Muscle of leg (tissue), 11 donors: Measurements from ENCODE around the gene PRRC2B. TPM values are rescaled to one million over a fixed set of nuclear protein-coding genes. Genes with fewer than 3 reads are reported as not detected.
"Not testable (repeated sequence)": the region's sequence is repeated elsewhere in the genome, so short reads cannot be mapped to it uniquely, and the experiment has no call there.

ENCODE experiments used
- DNase-seq: peaks from one replicate; pipeline ENCODE4 v3.0.0; 2013
- H3K27ac ChIP-seq: one replicate; pipeline ENCODE4 v1.5.1; 2013; ENCODE audit warnings: mild to moderate bottlenecking, low read length, control low read depth
- H3K27me3 ChIP-seq: one replicate; pipeline ENCODE4 v1.6.1; 2013; ENCODE audit warnings: low read length; ENCODE audit not compliant: control insufficient read depth, insufficient read depth
- H3K36me3 ChIP-seq: one replicate; pipeline ENCODE4 v1.6.1; 2013; ENCODE audit warnings: low read length; ENCODE audit not compliant: control insufficient read depth, insufficient read depth
- H3K4me1 ChIP-seq: one replicate; pipeline ENCODE4 v1.6.1; 2013; ENCODE audit warnings: low read length; ENCODE audit not compliant: control insufficient read depth, insufficient read depth
- H3K4me3 ChIP-seq: one replicate; pipeline ENCODE4 v1.5.1; 2013; ENCODE audit warnings: low read length, control low read depth
- H3K9me3 ChIP-seq: replicated peaks from 2 replicates; pipeline ENCODE4 v1.6.1; 2013; ENCODE audit warnings: low read depth, low read length; ENCODE audit not compliant: control insufficient read depth
- WGBS: methylation state at CpG from one replicate; pipeline ENCODE4 v1.1.5; 2013; ENCODE audit warnings: missing lambda C conversion rate; ENCODE audit not compliant: insufficient coverage; 5-methylcytosine and 5-hydroxymethylcytosine counted together
- polyA plus RNA-seq, 8 donors: library from polyadenylated mRNA; unstranded; fragments of 120-200 nt; gene quantifications; one replicate each; pipeline versions ENCODE4 v1.2.1 to v1.2.3, GENCODE V29; 2013; ENCODE audit warnings: inconsistent platforms in 1 of 8, low replicate concordance in 1 of 8; ENCODE audit not compliant: insufficient read length in 8 of 8, insufficient read depth in 1 of 8
- total RNA-seq: library from RNA; stranded (reverse); fragments of 120-200 nt; gene quantifications from one replicate; pipeline ENCODE4 v1.2.4, GENCODE V29; 2013

Gene PRRC2B
- total and polyA plus RNA-seq, 9 donors = 64.9 to 181 (median 148) TPM

DNA sequence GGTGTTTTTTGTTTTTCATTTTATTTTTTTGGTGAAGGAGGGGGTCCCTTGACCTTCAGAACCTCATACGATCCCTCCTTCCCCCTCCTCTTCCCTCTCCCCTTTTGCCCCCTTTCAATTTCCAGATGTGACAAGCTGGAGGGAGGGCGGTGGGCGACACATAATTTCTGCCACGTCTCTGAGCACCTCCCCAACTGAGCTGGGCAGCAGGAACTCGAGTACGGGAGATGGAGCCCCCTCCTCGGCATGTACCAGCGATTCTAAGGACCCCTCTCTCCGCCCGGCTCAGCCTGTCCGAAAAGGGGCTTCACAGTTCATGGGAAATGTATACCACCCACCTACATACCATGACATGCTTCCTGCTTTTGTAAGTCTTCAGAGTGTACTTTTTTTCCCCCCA lies 52.4 kb downstream of the PRRC2B start:
- H3K4me1 ChIP-seq = no peaks in the 10 kb centered on the region
- WGBS = 69% methylated on average over 5 of the region's 11 CpGs
- no peak overlapping the region for H3K27ac ChIP-seq
- no peak for DNase-seq
- no peaks in the 10 kb centered on the region for H3K27me3 ChIP-seq
- H3K36me3 ChIP-seq = peaks cover 76% of the 10 kb centered on the region
- H3K9me3 ChIP-seq = no peaks in the 10 kb centered on the region
- no peak overlapping the region for H3K4me3 ChIP-seq

DNA sequence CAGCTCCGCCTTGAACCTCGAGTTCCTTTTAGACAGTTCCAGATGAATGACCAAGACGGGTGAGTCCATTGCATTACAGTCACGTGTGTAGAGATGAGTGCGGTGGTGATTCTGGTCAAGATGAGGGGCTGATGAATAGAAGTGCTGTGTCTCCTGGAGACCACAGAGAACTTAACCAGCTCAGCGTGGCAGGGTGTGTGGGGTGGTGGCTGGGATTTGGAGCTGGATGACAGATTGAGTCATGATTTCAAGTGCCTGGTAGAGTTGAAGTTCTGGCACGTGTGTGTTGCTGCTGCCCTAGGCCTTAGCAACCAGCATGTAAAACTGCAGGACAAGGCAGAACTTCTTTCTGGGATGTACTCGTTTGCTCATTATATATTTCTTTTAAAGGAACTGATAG lies 53.3 kb downstream of the PRRC2B start:
- no peaks in the 10 kb centered on the region for H3K4me1 ChIP-seq
- H3K27ac ChIP-seq = no peak overlapping the region
- no peaks in the 10 kb centered on the region for H3K9me3 ChIP-seq
- no peak for DNase-seq
- H3K27me3 ChIP-seq = no peaks in the 10 kb centered on the region
- H3K36me3 ChIP-seq = peaks cover 73% of the 10 kb centered on the region
- WGBS = 86% methylated on average over 4 of the region's 8 CpGs
- H3K4me3 ChIP-seq = no peak overlapping the region

DNA sequence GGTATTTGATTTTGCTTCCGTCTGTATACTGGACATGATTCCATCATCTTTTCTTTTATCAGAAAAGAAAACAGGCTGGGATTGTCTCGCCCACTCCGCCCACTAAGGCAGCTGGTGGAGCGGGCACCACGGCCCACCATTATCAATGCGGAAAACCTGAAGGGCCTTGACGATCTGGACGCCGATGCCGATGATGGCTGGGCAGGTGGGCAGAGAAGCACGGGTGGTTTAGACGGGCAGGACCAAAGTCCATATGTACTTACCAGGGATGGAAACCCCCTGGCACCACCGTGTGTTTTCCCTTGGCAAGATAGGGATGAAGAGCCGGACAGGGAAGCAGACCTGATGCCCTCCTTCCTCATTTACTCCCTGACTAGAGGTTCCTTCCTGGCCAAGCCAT lies 53.7 kb downstream of the PRRC2B start:
- Histone ChIP-seq H3K27me3 (no peaks in the 10 kb centered on the region), H3K4me1 (no peaks in the 10 kb centered on the region), H3K36me3 (peaks cover 69% of the 10 kb centered on the region), H3K9me3 (no peaks in the 10 kb centered on the region), H3K4me3 (no peak overlapping the region), H3K27ac (no peak overlapping the region)
- WGBS = 95% methylated on average over 7 of the region's 14 CpGs
- DNase-seq = no peak

DNA sequence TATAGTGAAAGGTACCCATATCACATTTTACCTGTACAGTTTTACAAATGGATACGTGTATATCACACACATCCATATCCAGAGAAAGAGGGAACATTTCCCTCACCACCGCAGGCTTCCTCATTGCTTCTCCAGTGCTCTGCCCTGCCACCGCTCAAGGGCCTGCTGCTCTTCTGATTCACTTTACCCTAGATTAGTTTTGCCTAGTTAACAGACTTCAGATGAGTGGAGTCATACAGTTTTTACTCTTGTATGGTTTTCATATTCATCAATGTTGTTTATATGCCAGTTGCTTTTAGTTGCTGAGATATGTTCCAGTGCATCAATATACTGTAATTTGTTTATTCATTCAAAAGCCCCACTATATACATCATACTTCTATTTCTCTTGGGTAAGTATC lies 54.9 kb downstream of the PRRC2B start:
- WGBS = 80% methylated on average over 1 of the region's 3 CpGs
- peaks cover 65% of the 10 kb centered on the region for H3K36me3 ChIP-seq
- H3K4me3 ChIP-seq = no peak overlapping the region
- H3K27ac ChIP-seq = no peak overlapping the region
- no peaks in the 10 kb centered on the region for H3K27me3 ChIP-seq
- DNase-seq = no peak
- no peaks in the 10 kb centered on the region for H3K4me1 ChIP-seq
- H3K9me3 ChIP-seq = no peaks in the 10 kb centered on the region

DNA sequence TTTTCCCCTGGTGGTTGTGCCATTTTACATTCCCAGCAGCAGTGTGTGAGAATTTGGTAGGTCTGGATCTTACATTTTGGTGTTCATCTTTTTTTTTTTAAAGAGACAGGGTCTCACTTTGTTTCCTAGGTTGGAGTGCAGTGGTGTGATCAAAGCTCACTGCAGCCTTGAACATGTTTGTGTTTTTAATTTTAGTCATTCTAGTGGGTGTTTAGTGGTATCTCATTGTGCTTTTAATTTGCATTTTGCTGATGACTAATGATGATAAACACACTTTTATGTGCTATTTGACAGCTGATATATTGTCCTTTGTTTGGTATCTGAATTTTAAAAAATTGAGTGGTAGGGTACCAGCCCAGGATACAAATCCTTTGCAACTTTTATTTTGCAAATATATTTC lies 55.4 kb downstream of the PRRC2B start:
- no peaks in the 10 kb centered on the region for H3K27me3 ChIP-seq
- peaks cover 63% of the 10 kb centered on the region for H3K36me3 ChIP-seq
- DNase-seq = no peak

DNA sequence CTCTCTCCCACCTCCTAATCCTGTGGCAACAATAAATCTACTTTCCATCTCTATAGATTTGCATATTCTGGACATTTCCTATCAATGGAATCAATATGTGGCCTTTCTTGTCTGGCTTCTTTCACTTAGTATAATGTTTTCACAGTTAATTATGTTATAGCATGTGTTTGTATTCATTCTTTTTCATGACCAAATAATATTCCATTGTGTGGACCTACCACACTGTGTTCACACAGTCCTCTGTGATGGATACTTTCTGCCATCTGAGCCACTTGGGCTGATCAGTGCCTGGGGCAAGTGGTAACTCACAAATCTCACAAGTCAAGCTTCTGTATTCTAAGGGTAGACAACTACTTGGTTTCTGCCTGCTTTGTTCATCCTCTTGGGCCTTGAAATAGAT lies 60.1 kb downstream of the PRRC2B start:
- no peak overlapping the region for H3K4me3 ChIP-seq
- H3K27ac ChIP-seq = no peak overlapping the region
- peaks cover 57% of the 10 kb centered on the region for H3K36me3 ChIP-seq
- DNase-seq = no peak
- no peaks in the 10 kb centered on the region for H3K27me3 ChIP-seq
- H3K9me3 ChIP-seq = no peaks in the 10 kb centered on the region
- H3K4me1 ChIP-seq = no peaks in the 10 kb centered on the region

More for the DNA sequence above, 55.4 kb downstream of the PRRC2B start:
- Histone ChIP-seq H3K27ac (no peak overlapping the region), H3K4me1 (no peaks in the 10 kb centered on the region), H3K9me3 (no peaks in the 10 kb centered on the region), H3K4me3 (no peak overlapping the region)

DNA sequence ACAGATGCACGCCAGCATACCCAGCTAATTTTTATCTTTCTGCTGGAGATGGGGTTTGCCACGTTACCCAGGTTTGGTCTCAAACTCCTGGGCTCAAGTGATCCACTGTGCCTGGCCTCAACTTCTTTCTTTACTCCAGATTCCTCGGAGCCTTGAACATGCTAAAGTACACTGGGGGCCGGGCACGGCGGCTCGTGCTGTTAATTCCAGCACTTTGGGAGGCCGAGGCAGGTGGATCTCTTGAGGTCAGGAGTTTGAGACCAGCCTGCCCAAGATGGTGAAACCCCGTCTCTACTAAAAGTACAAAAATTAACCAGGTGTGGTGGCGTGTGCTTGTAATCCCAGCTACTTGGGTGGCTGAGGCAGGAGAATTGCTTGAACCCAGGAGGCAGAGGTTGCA lies 61.8 kb downstream of the PRRC2B start:
- WGBS = 94% methylated on average over 8 of the region's 10 CpGs
- H3K4me3 ChIP-seq = not testable (repeated sequence)

DNA sequence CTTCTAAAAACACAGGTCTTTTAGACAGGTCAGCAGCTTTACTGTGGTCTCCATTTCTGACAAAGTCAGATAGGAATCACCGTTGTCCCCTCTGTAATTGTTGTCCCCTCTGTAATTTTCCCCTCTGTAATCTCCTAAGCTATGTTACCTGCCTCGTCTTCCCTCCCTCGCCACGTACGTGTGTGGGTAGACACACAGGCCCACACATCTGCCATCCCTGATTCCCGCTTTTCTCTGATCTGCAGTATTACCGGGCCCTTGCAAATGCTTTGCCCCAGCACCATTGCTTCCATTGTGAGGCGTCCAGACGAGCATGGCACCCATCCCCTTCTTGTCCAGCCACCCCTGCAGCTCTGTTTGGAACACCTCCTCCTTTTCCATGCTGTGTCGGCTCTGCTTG lies 63.9 kb downstream of the PRRC2B start:
- Histone ChIP-seq H3K4me3 (no peak overlapping the region), H3K27me3 (no peaks in the 10 kb centered on the region), H3K9me3 (no peaks in the 10 kb centered on the region), H3K27ac (no peak overlapping the region), H3K4me1 (no peaks in the 10 kb centered on the region), H3K36me3 (peaks cover 70% of the 10 kb centered on the region)
- no peak for DNase-seq
- WGBS = 93% methylated on average over 8 of the region's 10 CpGs

More for the DNA sequence above, 61.8 kb downstream of the PRRC2B start:
- not testable (repeated sequence) for H3K9me3 ChIP-seq, H3K27ac ChIP-seq, H3K27me3 ChIP-seq, H3K4me1 ChIP-seq, DNase-seq
- H3K36me3 ChIP-seq = peaks cover 63% of the 10 kb centered on the region

DNA sequence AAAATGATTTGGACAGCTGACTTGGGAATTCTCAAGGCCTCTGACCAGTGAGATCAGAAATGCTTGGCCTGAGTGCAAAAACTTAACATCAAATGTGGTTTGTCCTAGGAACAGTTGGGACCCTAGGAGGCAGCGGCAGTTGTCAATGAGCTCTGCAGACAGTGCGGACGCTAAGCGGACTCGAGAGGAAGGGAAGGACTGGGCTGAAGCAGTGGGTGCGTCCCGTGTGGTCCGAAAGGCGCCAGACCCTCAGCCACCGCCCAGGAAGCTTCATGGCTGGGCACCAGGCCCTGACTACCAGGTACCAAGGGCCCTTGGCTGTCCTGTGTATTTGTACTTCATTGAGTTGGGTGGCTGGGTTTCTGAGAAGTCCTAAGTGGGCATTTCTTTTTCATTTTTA lies 65.2 kb downstream of the PRRC2B start:
- Histone ChIP-seq H3K27ac (no peak overlapping the region), H3K27me3 (no peaks in the 10 kb centered on the region), H3K9me3 (no peaks in the 10 kb centered on the region), H3K36me3 (peaks cover 71% of the 10 kb centered on the region), H3K4me3 (no peak overlapping the region), H3K4me1 (no peaks in the 10 kb centered on the region)
- WGBS = 91% methylated on average over 5 of the region's 10 CpGs
- DNase-seq = no peak

DNA sequence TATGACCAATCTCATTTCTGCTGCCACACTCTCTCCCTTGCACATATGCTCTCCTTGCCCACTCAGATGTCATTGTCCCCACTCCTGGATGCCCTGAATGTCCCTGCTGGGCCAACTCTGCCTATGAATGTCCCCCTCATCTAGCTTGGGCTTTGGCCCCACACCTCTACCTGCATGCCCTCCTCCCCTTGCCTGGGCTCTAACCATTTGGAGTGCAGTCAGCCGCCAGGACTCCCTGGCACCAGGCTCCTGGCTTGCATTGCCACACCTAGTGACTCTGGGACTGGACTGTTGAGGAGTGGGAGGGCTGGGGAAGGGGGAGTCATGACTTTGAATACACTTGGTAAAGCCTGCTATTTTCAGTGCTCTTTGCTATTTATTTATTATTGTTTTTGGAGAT lies 67.3 kb downstream of the PRRC2B start:
- no CpG with 5 or more reads among the region's 1 CpG for WGBS
- H3K4me3 ChIP-seq = no peak overlapping the region
- H3K4me1 ChIP-seq = no peaks in the 10 kb centered on the region
- no peaks in the 10 kb centered on the region for H3K27me3 ChIP-seq
- H3K36me3 ChIP-seq = peaks cover 74% of the 10 kb centered on the region
- no peak for DNase-seq
- H3K9me3 ChIP-seq = no peaks in the 10 kb centered on the region
- no peak overlapping the region for H3K27ac ChIP-seq

DNA sequence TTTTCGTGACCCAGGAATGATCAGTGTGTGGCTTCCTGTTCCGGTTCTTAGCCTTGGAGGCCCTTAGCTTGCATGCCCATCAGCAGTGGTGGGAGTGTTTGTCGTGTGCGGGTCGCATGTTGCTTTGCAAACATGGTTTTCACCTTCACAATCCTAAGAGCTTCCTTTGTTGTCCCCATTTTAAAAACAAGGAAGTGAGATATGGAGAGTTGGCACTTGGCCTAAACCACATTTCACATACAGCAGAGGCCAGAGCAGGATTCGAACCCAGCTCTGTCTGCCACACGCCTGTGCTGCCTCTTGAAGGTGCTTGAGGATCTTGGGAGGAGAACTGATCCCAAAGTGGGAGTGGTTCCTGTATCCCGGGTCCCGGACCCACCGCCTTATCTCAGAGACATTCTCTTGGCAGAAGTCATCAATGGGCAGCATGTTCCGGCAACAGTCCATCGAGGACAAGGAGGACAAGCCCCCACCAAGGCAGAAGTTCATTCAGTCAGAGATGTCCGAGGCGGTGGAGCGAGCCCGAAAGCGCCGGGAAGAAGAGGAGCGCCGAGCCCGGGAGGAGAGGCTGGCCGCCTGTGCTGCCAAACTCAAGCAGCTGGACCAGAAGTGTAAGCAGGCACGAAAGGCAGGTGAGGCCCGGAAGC lies 70.6 kb downstream of the PRRC2B start:
- WGBS = 97% methylated on average over 18 of the region's 24 CpGs
- H3K9me3 ChIP-seq = no peaks in the 10 kb centered on the region
- no peak overlapping the region for H3K4me3 ChIP-seq
- H3K4me1 ChIP-seq = no peaks in the 10 kb centered on the region
- no peak for DNase-seq
- no peak overlapping the region for H3K27ac ChIP-seq
- H3K27me3 ChIP-seq = no peaks in the 10 kb centered on the region
- peaks cover 75% of the 10 kb centered on the region for H3K36me3 ChIP-seq
